Measurements from ENCODE around the gene FAM83D.
A peak's percentile ranks its signal among the peaks of the same experiment; 100 is the strongest.

FAM83D gene

GRCh38 chr20:38926142-38926933 lies at the start of gene FAM83D:
Gene FAM83D, plus strand, starts transcription at chr20:38926417. Its CDS starts 26 bp downstream, at chr20:38926443.
- peak; percentile 96 for FAIRE-seq

GRCh38 chr20:38877483-38877882 lies 48.7 kb upstream of the FAM83D start:
- no peak for FAIRE-seq

GRCh38 chr20:38878866-38879265 lies 47.4 kb upstream of the FAM83D start:
- no peak for FAIRE-seq

- FAIRE-seq, result no peak
Observed at GRCh38 chr20:38880952-38881735, 45.1 kb upstream of the FAM83D start.

GRCh38 chr20:38881806-38882440 lies 44.3 kb upstream of the FAM83D start:
- FAIRE-seq, result no peak

GRCh38 chr20:38882600-38882999 lies 43.6 kb upstream of the FAM83D start:
- FAIRE-seq, result no peak

- no peak for FAIRE-seq
Observed at GRCh38 chr20:38883081-38883980, 42.9 kb upstream of the FAM83D start.

GRCh38 chr20:38883981-38884733 lies 42.1 kb upstream of the FAM83D start:
- no peak for FAIRE-seq

GRCh38 chr20:38885357-38885756 lies 40.9 kb upstream of the FAM83D start:
- no peak for FAIRE-seq

- FAIRE-seq, result no peak
Observed at GRCh38 chr20:38888059-38888831, 38.0 kb upstream of the FAM83D start.

- no peak for FAIRE-seq
Observed at GRCh38 chr20:38889050-38889449, 37.2 kb upstream of the FAM83D start.

- FAIRE-seq, result no peak
Observed at GRCh38 chr20:38889792-38890496, 36.3 kb upstream of the FAM83D start.

- no peak for FAIRE-seq
Observed at GRCh38 chr20:38890497-38890818, 35.8 kb upstream of the FAM83D start.

GRCh38 chr20:38892091-38892981 lies 33.9 kb upstream of the FAM83D start:
- FAIRE-seq, result no peak

GRCh38 chr20:38893056-38893564 lies 33.1 kb upstream of the FAM83D start:
- no peak for FAIRE-seq

- FAIRE-seq, result no peak
Observed at GRCh38 chr20:38893565-38894090, 32.6 kb upstream of the FAM83D start.

- no peak for FAIRE-seq
Observed at GRCh38 chr20:38894091-38894847, 31.9 kb upstream of the FAM83D start.

Data from A204.1 (cell line).